Hematopoietic multipotent progenitor cell treated with erythropoietin and hydrocortisone succinate and interleukin-3 and kit ligand, for 15 days (in vitro differentiated cells): ENCODE results near the gene PDF.
A peak's percentile ranks its signal among the peaks of the same experiment; 100 is the strongest.
"Not testable (repeated sequence)": the region's sequence is repeated elsewhere in the genome, so short reads cannot be mapped to it uniquely, and the experiment has no call there.

ENCODE experiments used
- DNase-seq: peaks from one replicate; pipeline ENCODE4 v3.0.0-alpha.2; 2015; ENCODE audit warnings: low spot score

The PDF gene

GRCh38 chr16:69316595-69317034, 13.8 kb downstream of the PDF start:
- no peak for DNase-seq

- no peak for DNase-seq
Measured at GRCh38 chr16:69315486-69316311, 14.7 kb downstream of the PDF start.

DNA sequence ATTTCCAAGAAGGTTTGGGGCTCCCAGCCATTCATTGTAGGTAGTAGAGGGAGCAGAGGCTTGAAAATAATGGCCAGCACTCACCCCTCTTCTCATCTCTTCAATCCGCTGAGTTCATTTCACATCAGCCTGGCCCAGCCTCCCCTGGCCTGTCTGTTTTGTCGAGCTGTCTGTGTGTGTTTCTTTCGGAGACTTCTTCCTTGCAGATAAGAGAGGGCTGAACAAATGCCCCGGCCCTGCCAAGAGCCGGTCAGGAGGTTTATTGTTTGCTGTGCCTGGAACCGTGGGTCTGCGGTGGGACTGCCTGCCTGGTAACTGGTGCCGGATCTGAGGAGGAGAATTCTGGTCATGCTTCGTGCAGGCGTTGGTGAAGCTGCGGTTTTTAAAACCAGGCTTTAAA, 15.9 kb downstream of the PDF start:
- DNase-seq: no peak

DNA sequence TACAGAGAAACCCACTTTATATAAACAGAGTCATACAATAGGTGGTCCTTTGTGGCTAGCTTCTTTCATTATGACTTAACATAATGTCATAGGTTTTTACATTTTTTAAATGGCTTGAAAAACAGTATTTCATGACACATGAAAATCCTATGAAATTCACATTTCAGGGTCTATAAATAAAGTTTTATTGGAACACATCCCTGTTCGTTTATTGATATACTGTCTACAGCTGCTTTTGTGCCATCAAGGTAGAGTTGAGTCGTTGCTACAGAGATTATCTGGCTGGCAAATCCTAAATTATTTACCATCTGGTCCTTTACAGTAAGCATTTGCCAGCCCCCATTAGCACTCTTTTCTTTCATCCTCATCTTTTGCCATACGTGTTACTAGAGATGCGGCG, 16.9 kb downstream of the PDF start:
- no peak for DNase-seq

DNA sequence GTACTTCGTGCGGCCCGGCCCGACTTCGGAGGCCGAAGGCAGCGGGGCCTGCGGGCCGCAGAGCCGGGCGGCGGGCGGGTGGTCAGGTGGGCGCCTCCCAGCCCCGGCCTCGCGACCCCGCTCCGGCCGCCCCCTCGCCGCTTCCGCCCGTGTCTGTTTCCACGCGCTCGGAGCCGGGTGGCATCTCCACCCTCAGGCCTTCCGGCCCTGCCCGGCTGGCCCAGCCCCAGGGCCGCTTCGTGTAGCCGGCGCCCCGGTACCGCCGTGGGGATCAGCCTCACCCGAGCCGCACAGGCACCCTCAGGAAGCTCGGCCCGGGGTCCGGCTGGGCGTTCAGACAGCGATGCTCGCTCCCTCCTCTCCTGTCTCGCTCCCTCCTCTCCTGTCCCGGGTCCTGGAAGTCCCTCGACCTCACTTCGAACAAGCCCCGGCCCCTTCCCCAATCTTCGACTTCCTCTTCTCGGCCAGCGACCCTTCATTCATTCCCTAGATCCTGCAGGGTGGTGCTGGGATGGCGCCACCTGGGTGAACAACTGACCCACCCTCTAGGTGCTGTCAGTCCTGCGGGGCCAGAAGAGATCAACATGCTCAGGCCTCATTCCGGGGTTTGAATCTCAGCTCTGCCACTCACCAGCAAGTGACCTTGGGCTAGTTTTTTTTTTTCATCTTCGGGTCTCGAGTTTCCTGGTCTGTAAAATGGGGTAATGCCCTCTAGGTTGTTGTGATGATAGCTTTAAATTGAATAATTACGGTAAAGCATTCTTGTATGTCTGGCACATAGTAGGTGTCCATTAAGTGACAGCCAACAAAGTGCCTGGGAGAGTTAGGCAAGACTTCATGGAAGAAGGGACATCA, 18.6 kb downstream of the PDF start:
- DNase-seq: peak; percentile 43

DNA sequence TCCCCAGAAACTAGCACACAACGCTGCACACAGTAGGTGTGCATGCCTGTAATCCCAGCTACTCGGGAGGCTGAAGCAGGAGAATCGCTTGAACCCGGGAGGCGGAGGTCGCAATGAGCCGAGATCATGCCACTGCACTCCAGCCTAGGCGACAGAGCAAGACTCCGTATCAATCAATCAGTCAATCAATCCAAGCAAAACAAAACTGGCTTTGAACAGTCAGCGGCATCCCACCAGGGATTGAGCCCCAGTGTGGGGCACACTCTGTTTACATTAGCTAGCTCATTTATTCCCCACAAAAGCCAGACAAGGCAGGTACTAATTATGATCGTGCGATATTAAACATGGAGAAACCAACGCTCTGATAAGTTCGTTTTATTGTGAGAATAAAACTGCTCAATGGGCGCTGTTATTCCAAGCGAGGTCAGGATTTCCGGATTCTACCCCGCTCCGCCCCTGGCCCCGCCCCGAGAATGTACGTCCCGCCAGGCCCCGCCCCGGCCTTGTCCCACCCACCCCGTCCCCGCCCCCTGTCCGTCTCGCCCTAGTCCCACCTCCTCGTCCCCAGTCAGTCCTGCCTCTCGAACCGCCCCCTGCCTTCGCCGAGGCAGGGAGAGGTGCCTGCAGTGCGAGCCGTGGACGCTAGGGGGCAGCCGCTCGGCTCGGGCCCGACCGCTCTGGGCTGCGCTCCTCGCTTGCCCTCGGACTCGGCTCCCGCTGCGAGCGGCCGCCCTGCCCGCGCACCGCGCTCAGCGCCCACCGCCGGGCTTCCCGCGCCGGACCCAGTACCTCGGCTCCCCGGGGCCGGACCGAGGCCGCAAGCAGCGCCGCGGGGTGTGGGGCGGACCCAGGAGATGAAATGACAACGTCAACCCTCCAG, 19.5 kb downstream of the PDF start, which contains the start of gene VPS4A:
Gene VPS4A, plus strand, starts transcription at position 698 of the 880 bp plus-strand sequence. Its CDS starts 162 bp downstream, at position 860.
- peak; percentile 97 for DNase-seq

DNA sequence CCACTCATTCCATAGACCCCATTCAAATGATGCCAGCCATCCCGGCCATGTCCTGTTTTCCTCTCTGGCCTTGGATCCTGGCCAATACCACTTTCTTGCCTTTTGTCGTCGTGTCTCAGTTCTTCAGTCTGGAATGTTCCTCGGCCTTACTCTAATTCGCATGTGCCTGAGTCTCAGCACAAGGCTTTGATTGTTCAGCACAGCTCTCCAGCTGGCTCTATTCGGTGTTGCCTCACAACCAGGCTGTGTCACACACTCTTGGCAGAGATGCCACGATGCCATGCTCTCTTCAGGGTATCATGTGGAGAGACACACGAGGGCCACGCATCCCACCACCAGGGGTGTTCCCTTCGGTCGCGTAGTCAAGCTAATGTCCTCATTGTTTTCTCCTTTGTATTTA, 21.1 kb downstream of the PDF start:
- DNase-seq: no peak

DNA sequence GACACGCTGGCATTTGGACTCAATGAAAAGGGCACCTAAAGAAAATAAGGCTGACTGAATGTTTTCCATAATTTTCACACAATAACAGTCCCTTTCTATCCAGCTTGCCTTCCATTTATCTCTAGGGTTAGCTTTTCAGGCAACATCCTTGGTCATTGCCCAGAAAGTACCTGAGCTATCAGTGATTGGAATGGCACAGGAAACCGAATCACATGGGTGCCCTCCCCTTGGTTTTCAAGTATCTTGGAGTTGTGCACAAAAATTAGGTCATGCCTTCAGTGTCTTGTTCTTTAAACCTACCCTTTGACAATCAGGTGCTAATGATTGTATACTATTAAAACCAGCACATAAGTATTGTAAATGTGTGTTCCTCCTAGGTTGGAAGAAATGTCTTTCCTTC, 22.5 kb downstream of the PDF start:
- no peak for DNase-seq

GRCh38 chr16:69307091-69307490, 23.3 kb downstream of the PDF start:
- DNase-seq: no peak

- no peak for DNase-seq
Measured at GRCh38 chr16:69306031-69306430, 24.4 kb downstream of the PDF start.

GRCh38 chr16:69302301-69302700, 28.1 kb downstream of the PDF start:
- DNase-seq: no peak

DNA sequence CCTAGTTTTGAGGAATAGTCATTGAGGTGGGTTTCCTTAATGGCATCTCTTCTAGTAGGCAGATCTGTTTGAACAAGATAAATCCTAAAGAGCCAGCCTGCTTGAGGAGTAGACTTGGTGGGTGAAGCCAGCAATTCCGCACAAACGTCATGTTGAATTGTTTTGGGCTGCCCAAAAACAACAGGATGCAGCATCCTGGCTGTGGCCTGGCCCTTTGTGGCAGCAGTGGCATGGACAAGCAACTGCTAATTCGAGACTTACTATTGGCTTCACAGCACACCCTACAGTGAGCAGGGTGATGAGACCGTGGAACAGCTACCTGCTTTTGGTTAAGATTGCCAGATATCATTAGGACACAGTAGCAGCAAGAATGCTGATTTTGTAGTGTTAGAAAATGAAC, 28.5 kb downstream of the PDF start:
- DNase-seq: no peak

GRCh38 chr16:69301187-69301586, 29.2 kb downstream of the PDF start:
- DNase-seq: no peak

GRCh38 chr16:69298261-69298660, 32.1 kb downstream of the PDF start:
- DNase-seq: no peak

DNA sequence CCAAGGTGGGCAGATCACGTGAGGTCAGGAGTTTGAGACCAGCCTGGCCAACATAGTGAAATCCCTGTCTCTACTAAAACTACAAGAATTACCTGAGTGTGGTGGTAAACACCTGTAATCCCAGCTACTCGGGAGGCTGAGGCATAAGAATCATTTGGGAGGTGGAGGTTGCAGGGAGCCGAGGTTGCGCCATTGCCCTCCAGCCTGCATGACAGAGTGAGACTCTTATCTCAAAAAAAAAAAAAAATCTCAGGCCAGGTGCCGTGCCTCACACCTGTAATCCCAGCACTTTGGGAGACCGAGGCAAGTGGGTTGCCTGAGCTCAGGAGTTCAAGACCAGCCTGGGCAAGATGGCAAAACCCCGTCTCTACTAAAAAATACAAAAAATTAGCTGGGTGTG, 33.6 kb downstream of the PDF start:
- DNase-seq: not testable (repeated sequence)

GRCh38 chr16:69294051-69294450, 36.3 kb downstream of the PDF start:
- no peak for DNase-seq

- no peak for DNase-seq
Measured at GRCh38 chr16:69293401-69293800, 37.0 kb downstream of the PDF start.

GRCh38 chr16:69291657-69292056, 38.7 kb downstream of the PDF start:
- DNase-seq: not testable (repeated sequence)

DNA sequence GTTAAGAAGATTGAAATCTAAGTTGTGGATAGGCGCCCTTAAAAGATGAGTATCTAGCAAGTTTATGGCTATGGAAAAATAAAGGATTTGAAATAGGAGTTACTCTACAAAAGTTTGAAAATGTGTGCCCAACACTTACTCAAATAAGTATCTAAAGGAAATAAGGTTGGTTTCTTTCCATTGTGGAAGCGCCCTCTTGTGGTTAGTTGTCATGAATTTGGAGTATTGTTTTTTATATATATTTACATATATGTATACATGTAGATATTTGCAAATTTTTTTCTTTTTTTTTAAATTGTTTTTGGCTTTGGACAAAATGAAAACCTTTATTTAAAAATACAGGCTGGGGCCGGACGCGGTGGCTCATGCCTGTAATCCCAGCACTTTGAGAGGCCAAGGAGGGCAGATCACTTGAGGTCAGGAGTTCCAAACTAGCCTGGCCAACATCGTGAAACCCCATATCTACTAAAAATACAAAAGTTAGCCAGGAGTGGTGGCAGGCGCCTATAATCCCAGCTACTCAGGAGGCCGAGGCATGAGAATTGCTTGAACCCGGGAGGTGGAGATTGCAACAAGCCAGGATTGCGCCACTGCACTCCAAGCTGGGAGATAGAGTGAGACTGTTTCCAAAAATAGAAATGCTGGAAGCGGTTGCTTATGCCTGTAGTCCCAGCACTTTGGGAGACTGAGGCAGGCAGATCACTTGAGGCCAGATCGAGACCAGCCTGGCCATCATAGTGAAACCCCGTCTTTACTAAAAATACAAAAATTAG, 43.3 kb downstream of the PDF start:
- peak; percentile 77 for DNase-seq

GRCh38 chr16:69285240-69285639, 45.1 kb downstream of the PDF start:
- no peak for DNase-seq

DNA sequence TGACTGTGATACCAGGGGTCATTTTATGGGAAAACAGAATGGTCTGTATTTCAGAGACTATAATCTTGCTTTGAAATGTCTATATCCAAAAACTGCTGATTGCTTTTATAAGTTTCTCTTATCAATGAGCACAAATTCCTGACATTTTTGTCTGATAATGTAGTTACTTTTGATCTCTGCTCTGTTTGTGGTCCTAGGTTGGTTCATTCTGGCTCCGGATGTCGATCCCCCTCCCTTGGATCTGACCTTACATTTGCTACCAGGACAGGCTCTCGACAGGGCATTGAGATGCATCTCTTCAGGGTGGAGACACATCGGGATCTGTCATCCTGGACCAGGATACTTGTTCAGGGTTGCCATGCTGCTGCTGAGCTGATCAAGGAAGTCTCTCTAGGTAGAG, 46.5 kb downstream of the PDF start:
- DNase-seq: no peak
